GM13977 (cell line): ENCODE measurements around the gene MTCL1.

Experiments
- DNase-seq: peaks from one replicate; pipeline ENCODE4 v3.0.0; 2012; ENCODE audit warnings: low spot score
- in situ Hi-C: fragments of 300-500 bp; cut with MboI; formaldehyde crosslinking; loops from one replicate; pipeline ENCODE4 v1.12.0; 2022; ENCODE audit warnings: low sequenced_read_pairs, low pct_unique_long_range_greater_than_20kb, mixed read lengths, inconsistent platforms; ENCODE audit not compliant: unreplicated experiment
- TF ChIP-seq, protein P1 (sequence below): IDR thresholded peaks from 2 replicates; pipeline ENCODE4 v1.5.1; 2012; ENCODE audit warnings: mild to moderate bottlenecking, control low read depth; ENCODE audit not compliant: insufficient read depth; ENCODE audit errors: extremely low read depth, missing control alignments

MTCL1 gene

DNA sequence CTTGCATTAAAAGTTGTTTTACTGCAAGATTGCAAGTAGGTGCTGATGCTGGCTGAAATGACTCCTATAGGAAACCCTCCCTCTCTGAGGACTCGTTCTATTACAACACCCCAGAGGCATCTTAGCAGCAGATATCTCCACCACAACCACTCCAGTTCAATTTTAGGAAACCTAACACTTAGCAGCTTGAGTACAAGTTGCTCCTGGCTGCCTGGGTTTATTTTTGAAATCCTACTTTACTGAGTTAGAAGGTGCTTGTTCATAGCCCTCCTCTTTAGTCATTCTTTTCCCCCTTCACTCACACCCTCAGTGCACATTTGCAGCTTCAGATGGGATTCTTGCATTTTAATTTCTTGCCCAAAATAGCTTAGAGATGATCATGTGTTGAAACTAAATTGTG, 111.5 kb downstream of the MTCL1 start:
- no peak for DNase-seq
- in situ Hi-C loops = no loop called here
- TF ChIP-seq, protein P1, sequence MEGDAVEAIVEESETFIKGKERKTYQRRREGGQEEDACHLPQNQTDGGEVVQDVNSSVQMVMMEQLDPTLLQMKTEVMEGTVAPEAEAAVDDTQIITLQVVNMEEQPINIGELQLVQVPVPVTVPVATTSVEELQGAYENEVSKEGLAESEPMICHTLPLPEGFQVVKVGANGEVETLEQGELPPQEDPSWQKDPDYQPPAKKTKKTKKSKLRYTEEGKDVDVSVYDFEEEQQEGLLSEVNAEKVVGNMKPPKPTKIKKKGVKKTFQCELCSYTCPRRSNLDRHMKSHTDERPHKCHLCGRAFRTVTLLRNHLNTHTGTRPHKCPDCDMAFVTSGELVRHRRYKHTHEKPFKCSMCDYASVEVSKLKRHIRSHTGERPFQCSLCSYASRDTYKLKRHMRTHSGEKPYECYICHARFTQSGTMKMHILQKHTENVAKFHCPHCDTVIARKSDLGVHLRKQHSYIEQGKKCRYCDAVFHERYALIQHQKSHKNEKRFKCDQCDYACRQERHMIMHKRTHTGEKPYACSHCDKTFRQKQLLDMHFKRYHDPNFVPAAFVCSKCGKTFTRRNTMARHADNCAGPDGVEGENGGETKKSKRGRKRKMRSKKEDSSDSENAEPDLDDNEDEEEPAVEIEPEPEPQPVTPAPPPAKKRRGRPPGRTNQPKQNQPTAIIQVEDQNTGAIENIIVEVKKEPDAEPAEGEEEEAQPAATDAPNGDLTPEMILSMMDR = no peak

DNA sequence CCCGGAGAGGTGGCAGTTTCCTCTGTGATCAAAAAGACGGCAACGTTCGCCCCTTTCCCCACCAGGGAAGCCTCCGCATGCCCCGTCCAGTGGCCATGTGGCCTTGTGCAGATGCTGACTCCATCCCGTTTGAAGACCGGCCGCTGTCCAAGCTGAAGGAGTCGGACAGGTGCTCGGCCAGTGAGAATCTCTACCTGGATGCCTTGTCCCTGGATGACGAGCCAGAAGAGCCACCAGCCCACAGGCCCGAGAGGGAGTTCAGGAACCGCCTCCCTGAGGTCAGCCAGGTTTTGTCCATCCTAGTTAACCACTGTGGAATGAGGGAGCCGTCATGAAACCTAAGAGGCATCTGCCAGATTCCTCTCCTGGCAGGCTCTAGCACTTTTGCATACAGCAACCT, 113.6 kb downstream of the MTCL1 start:
- in situ Hi-C loops = no loop called here
- DNase-seq = no peak
- TF ChIP-seq, protein P1 = no peak

DNA sequence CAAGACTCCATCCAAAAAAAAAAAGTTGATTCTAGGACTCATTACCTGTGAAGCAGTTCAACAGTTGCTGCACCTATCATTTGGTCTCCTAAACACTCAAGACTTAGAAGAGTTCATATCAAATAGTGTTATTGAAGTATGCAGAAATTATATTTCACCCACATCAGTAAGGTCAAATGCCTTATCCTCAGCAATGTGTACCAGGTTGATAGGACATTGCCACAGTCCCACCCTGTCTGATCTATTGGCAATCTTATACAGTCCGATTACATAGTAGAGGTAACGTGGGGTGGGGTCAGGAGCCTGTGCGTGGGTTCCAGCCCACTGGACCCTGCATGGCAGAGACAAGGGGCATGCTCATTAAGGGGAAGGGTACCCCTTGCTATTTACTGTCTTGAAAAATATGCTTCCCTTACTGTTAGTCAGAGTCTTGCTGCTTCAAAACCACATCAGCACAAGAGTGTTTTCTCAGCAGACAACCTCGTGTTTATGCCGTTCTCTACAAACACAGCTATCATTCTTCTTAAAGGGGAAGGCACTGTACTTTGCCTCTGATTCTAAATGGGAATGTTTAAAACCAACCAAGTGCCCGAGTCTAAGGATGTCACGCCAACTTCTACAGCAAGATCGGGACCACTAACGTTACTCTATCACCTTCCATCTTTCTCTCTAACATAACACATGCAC, 115.2 kb downstream of the MTCL1 start:
- DNase-seq = no peak
- in situ Hi-C loops = no loop called here

DNA sequence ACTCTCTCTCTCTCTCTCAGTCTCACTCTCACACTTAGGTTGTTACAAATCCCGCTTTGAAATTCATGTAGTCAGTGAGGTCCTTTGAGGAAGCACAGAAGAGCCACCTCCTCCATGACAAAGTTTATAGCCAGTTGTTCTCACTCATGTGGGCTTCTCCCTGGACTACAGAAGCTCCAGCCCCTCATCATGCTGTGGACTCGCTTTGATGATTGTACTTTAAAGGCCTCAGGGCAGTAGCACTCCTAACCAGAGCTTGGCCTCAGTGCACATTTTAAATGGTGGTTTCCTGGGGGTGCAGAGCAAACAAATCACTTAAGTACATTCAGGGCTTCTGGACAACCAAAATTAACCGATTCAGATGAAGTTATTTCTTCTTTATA, 115.7 kb downstream of the MTCL1 start:
- TF ChIP-seq, protein P1 = no peak
- in situ Hi-C loops = no loop called here
- no peak for DNase-seq

More for the DNA sequence above, 115.2 kb downstream of the MTCL1 start:
- TF ChIP-seq, protein P1 = no peak

DNA sequence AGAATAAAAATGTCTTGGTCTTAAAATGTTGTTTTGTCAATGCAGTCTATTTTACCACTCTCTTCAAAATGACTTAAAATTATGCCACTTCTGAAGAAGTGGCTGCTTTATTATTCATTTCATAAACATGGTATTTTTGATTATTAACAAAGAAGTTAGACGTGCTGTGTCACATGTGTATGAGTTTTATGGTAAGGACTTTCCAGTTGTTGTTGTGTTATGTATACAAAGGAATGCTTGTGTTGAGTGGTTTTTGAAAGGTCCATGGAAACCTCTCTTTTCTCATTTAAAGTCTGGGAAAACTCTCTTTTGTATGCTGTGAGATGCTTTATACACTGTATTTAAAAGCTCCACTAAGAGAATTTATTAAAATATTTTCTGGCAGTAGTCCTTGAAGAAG, 116.2 kb downstream of the MTCL1 start:
- in situ Hi-C loops = no loop called here

DNA sequence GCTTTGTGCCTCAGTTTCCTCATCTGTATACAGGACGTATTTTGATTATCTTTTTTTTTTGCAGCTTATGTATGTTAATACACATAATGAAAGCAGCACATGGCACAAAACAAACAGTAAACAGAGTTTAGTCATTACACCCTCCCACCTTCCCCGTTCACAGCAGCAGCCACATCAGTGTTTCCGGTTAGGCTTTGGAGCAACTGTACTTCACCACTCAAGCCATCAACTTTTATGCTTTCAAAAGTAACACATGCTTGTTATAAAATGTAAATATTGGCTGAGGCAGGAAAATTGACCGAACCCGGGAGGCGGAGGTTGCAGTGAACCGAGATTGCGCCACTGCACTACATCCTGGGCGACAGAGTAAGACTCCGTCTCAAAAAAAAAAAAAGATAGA, 117.3 kb downstream of the MTCL1 start:
- TF ChIP-seq, protein P1 = no peak
- in situ Hi-C loops = no loop called here
- no peak for DNase-seq

More for the DNA sequence above, 116.2 kb downstream of the MTCL1 start:
- DNase-seq = no peak
- TF ChIP-seq, protein P1 = no peak
